Measurements from ENCODE around the gene NUAK1.

The NUAK1 gene

GRCh38 chr12:106074361-106074705, 64.4 kb downstream of the NUAK1 start:
- in situ Hi-C loops (cut with HindIII; ENCODE audit: low sequenced_read_pairs), result no loop called here

GRCh38 chr12:106073179-106073578, 65.6 kb downstream of the NUAK1 start:
- no peak overlapping the region for H3K4me3 ChIP-seq (ENCODE audit: low read depth, low read length)
- no peak for DNase-seq (ENCODE audit: low read depth, low spot score)

More at GRCh38 chr12:106074361-106074705, 64.4 kb downstream of the NUAK1 start:
- TF ChIP-seq CTCF (IDR thresholded peaks at IDR 0.05; ENCODE audit: low read depth, low read length), result no peak
- H3K4me3 ChIP-seq (ENCODE audit: low read depth, low read length), result no peak overlapping the region
- no peak for DNase-seq (ENCODE audit: low read depth, low spot score)

GRCh38 chr12:106072751-106073150, 66.0 kb downstream of the NUAK1 start:
- TF ChIP-seq CTCF (IDR thresholded peaks at IDR 0.05; ENCODE audit: low read depth, low read length), result no peak
- no peak for DNase-seq (ENCODE audit: low read depth, low spot score)
- no peak overlapping the region for H3K4me3 ChIP-seq (ENCODE audit: low read depth, low read length)
- in situ Hi-C loops (cut with HindIII; ENCODE audit: low sequenced_read_pairs), result no loop called here

More at GRCh38 chr12:106073179-106073578, 65.6 kb downstream of the NUAK1 start:
- in situ Hi-C loops (cut with HindIII; ENCODE audit: low sequenced_read_pairs), result no loop called here
- no peak for TF ChIP-seq CTCF (IDR thresholded peaks at IDR 0.05; ENCODE audit: low read depth, low read length)

- no peak for TF ChIP-seq CTCF (IDR thresholded peaks at IDR 0.05; ENCODE audit: low read depth, low read length)
- in situ Hi-C loops (cut with HindIII; ENCODE audit: low sequenced_read_pairs), result no loop called here
- DNase-seq (ENCODE audit: low read depth, low spot score), result no peak
- H3K4me3 ChIP-seq (ENCODE audit: low read depth, low read length), result no peak overlapping the region
Measured at GRCh38 chr12:106071686-106072085, 67.1 kb downstream of the NUAK1 start.

- in situ Hi-C loops (cut with HindIII; ENCODE audit: low sequenced_read_pairs), result no loop called here
- TF ChIP-seq CTCF (IDR thresholded peaks at IDR 0.05; ENCODE audit: low read depth, low read length), result no peak
Measured at GRCh38 chr12:106070611-106071010, 68.1 kb downstream of the NUAK1 start.

GRCh38 chr12:106070147-106070546, 68.6 kb downstream of the NUAK1 start:
- no peak overlapping the region for H3K4me3 ChIP-seq (ENCODE audit: low read depth, low read length)
- DNase-seq (ENCODE audit: low read depth, low spot score), result no peak
- in situ Hi-C loops (cut with HindIII; ENCODE audit: low sequenced_read_pairs), result no loop called here
- TF ChIP-seq CTCF (IDR thresholded peaks at IDR 0.05; ENCODE audit: low read depth, low read length), result no peak

More at GRCh38 chr12:106070611-106071010, 68.1 kb downstream of the NUAK1 start:
- no peak overlapping the region for H3K4me3 ChIP-seq (ENCODE audit: low read depth, low read length)
- DNase-seq (ENCODE audit: low read depth, low spot score), result no peak

GRCh38 chr12:106068296-106068695, 70.5 kb downstream of the NUAK1 start:
- no peak for DNase-seq (ENCODE audit: low read depth, low spot score)
- H3K4me3 ChIP-seq (ENCODE audit: low read depth, low read length), result no peak overlapping the region
- in situ Hi-C loops (cut with HindIII; ENCODE audit: low sequenced_read_pairs), result no loop called here
- TF ChIP-seq CTCF (IDR thresholded peaks at IDR 0.05; ENCODE audit: low read depth, low read length), result no peak
